Upper lobe of left lung (tissue), 6 donors: ENCODE data around the gene P2RY11. TPM values are rescaled to one million over a fixed set of nuclear protein-coding genes. Genes with fewer than 3 reads are reported as not detected.

ENCODE experiments used
- ATAC-seq, 2 donors: fragments of 200-7000 bp; cut with Tn5 transposase; one replicate each; pipeline ENCODE4 v1.9.1; 2022; ENCODE audit warnings: mild to moderate bottlenecking in 2 of 2, moderate library complexity in 2 of 2; ENCODE audit not compliant: low FRiP score in 2 of 2
- DNase-seq, 2 donors: peaks; one replicate each; pipeline ENCODE4 v3.0.0-alpha.2; 2019 to 2020
- H3K27ac ChIP-seq, 4 donors: fragments of 200-600 bp; sonication (generic); one replicate each; pipeline ENCODE4 v1.5.1; 2016 to 2019
- H3K27me3 ChIP-seq, 4 donors: fragments of 200-600 bp; sonication (generic); one replicate each; pipeline ENCODE4 v1.5.1; 2017 to 2019
- H3K36me3 ChIP-seq, 4 donors: fragments of 200-600 bp; sonication (generic); one replicate each; pipeline ENCODE4 v1.5.1; 2016 to 2019
- H3K4me1 ChIP-seq, 4 donors: fragments of 200-600 bp; sonication (generic); one replicate each; pipeline ENCODE4 v1.5.1; 2018 to 2019
- H3K4me3 ChIP-seq, 4 donors: fragments of 200-600 bp; sonication (generic); one replicate each; pipeline ENCODE4 v1.5.1; 2017 to 2019; ENCODE audit warnings: mild to moderate bottlenecking in 2 of 4, moderate library complexity in 1 of 4
- H3K9me3 ChIP-seq, 4 donors: fragments of 200-600 bp; sonication (generic); one replicate each; pipeline ENCODE4 v1.5.1; 2018 to 2019
- CTCF ChIP-seq, 6 experiments: fragments of 450-650 bp in 4 of 6; fragments of 200-600 bp in 2 of 6; sonication (generic) in 2 of 6; IDR thresholded peaks; one replicate each; pipeline ENCODE4 v1.5.1; 2016 to 2019; ENCODE audit warnings: antibody characterized with exemption in 6 of 6
- EP300 ChIP-seq, 4 donors: sonication (generic); formaldehyde crosslinking; IDR thresholded peaks; one replicate each; pipeline ENCODE4 v1.5.1; 2017; ENCODE audit warnings: antibody characterized with exemption in 4 of 4, control low read depth in 2 of 4
- POLR2A ChIP-seq, 4 donors: fragments of 450-650 bp; IDR thresholded peaks; one replicate each; pipeline ENCODE4 v1.5.1; 2016 to 2017; ENCODE audit warnings: antibody characterized with exemption in 4 of 4, mild to moderate bottlenecking in 2 of 4
- POLR2AphosphoS5 ChIP-seq, 2 donors: sonication (generic); formaldehyde crosslinking; IDR thresholded peaks; one replicate each; pipeline ENCODE4 v1.5.1; 2017; ENCODE audit warnings: antibody characterized with exemption in 2 of 2
- WGBS, 2 donors: methylation state at CpG; one replicate each; pipeline ENCODE4 v1.1.5; 2017 to 2018; 5-methylcytosine and 5-hydroxymethylcytosine counted together
- total RNA-seq, 6 donors: library from RNA; depleted of rRNA in 4 of 6; stranded (reverse); fragments of >200 nt in 4 of 6; gene quantifications; one replicate each; pipeline versions ENCODE4 v1.1.0 to v1.2.1, GENCODE V29; 2016 to 2021
- donor health status: DM: no; HTN: no; CAD: no; lungs with moderate emphysema.
- donor health status: DM: no; HTN: yes; CAD: no; lungs with severe emphysema.

The P2RY11 gene
- total RNA-seq, 6 donors from 2014 or later, result 5.4 to 36.7 (median 15.3) TPM

- 44 to 51% methylated on average over 10 to 12 of the region's 12 CpGs for whole genome bisulfite sequencing, 2 donors
- no peak for TF ChIP-seq POLR2AphosphoS5 (IDR thresholded peaks at IDR 0.05)
- TF ChIP-seq POLR2A (IDR thresholded peaks at IDR 0.05), result no peak
- TF ChIP-seq EP300 (IDR thresholded peaks at IDR 0.05), result no peak
- TF ChIP-seq CTCF (IDR thresholded peaks at IDR 0.05), result no peak
- ATAC-seq (no peak), DNase-seq (no peak)
- H3K9me3 ChIP-seq, result no peaks in the 10 kb centered on the region
- peaks cover 13 to 33% (median 23%) of the 10 kb centered on the region in 4 donors for H3K4me1 ChIP-seq
- H3K27me3 ChIP-seq, result no peaks in the 10 kb centered on the region
- peak overlapping the region; percentile 71 to 90 (median 82) for H3K27ac ChIP-seq
- peaks cover 26 to 47% (median 39%) of the 10 kb centered on the region in 4 donors for H3K36me3 ChIP-seq
- H3K4me3 ChIP-seq, result peak overlapping the region; percentile 58 to 98 (median 94)
Measured at GRCh38 chr19:10118960-10119359, 7.5 kb downstream of the P2RY11 start.

DNA sequence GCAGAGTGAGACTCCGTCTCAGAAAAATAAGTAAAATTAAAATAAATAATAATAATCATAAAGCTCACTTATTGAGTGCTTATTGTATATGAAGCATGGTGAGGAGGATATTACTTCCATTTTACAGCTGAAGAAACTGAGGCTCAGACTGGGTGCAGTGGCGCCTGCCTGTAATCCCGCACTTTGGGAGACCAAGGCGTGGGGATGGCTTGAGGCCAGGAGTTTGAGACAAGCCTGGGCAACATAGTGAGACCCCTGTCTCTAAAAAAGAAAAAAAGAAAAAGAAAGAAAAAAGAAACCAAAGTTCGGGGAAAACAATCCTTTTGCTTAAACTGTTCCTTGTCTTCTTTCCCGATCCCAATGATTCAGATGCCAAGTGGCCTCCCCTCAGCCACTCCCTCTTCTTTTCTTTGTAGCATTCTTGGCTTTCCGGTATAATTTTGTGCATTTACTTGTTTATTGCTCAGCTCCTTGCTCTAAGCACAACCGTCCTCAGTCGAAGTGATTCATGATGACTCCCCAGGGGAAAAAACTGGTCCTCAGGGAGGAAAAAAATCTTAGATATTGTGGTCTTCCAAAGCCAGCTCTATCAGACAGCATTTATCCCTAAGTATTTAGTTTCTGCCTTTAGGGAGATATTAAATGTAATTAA, 9.2 kb downstream of the P2RY11 start:
- TF ChIP-seq POLR2AphosphoS5 (IDR thresholded peaks at IDR 0.05) (no peak), EP300 (IDR thresholded peaks at IDR 0.05) (no peak), CTCF (IDR thresholded peaks at IDR 0.05) (no peak), POLR2A (IDR thresholded peaks at IDR 0.05) (no peak)
- no peaks in the 10 kb centered on the region for H3K9me3 ChIP-seq
- H3K27me3 ChIP-seq, result no peaks in the 10 kb centered on the region
- peak in 1 of 2 donors; percentile 52 for ATAC-seq
- DNase-seq, result no peak
- H3K36me3 ChIP-seq, result peaks cover 18 to 30% (median 22%) of the 10 kb centered on the region in 4 donors
- peak overlapping the region in 2 of 4 donors; percentile 2 to 66 for H3K27ac ChIP-seq
- H3K4me1 ChIP-seq, result peaks cover 13 to 33% (median 23%) of the 10 kb centered on the region in 4 donors
- no peak overlapping the region for H3K4me3 ChIP-seq
- 73 to 88% methylated on average over 9 of the region's 9 CpGs for WGBS, 2 donors

DNA sequence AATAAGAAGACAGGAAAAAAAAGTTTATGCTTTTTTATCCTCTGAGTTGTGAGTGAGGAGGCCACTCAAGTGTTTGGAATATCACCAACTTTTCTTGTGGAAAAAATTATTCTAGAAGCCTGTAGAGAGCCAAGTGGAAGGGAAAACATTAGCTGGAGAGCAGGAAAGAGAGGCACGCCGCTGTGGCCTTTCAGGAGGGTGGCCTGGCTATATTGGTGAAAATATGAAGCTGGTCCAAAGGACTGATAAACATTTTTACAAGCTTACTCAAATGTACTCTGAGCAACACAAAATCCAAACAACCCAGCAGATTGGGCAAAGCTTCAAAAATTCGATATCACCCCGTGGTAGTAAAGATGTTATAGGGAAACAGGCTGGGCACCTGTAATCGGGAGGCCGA, 10.6 kb downstream of the P2RY11 start:
- Histone ChIP-seq H3K36me3 (peaks cover 5 to 16% (median 8%) of the 10 kb centered on the region in 4 donors), H3K4me1 (peaks cover 13 to 28% (median 21%) of the 10 kb centered on the region in 4 donors), H3K27me3 (no peaks in the 10 kb centered on the region), H3K27ac (peak overlapping the region; percentile 17 to 66 (median 46)), H3K4me3 (no peak overlapping the region), H3K9me3 (no peaks in the 10 kb centered on the region)
- no peak for TF ChIP-seq CTCF (IDR thresholded peaks at IDR 0.05)
- DNase-seq, result no peak
- no peak for ATAC-seq
- 50 to 59% methylated on average over 6 of the region's 6 CpGs for WGBS, 2 donors

GRCh38 chr19:10124429-10124828, 12.9 kb downstream of the P2RY11 start:
- Histone ChIP-seq H3K36me3 (peaks cover 0 to 13% (median 4%) of the 10 kb centered on the region in 4 donors), H3K9me3 (no peaks in the 10 kb centered on the region), H3K4me3 (no peak overlapping the region), H3K4me1 (peaks cover 3 to 18% (median 6%) of the 10 kb centered on the region in 4 donors), H3K27me3 (no peaks in the 10 kb centered on the region), H3K27ac (no peak overlapping the region)
- no peak for TF ChIP-seq POLR2A (IDR thresholded peaks at IDR 0.05)
- no peak for TF ChIP-seq CTCF (IDR thresholded peaks at IDR 0.05)
- no peak for TF ChIP-seq EP300 (IDR thresholded peaks at IDR 0.05)
- no peak for TF ChIP-seq POLR2AphosphoS5 (IDR thresholded peaks at IDR 0.05)
- ATAC-seq (no peak), DNase-seq (no peak)
- 94 to 99% methylated on average over 7 of the region's 7 CpGs for WGBS, 2 donors

DNA sequence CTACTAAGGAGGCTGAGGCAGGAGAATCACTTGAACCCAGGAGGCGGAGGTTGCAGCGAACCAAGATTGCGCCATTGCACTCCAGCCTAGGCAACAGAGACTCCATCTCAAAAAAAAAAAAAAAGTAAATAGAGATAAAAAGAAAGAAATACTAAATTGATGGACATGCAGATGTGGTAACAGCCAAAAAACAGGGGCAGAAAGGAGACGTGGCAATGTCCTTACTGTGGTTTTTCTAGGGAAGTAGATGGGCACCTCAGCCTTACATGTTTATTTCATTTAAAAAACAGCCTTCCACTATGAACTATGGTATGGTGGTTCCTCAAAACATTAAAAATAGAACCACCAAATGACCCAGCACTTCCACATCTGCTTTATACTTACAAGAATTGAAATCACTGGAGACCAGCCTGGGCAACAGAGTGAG, 14.7 kb downstream of the P2RY11 start:
- TF ChIP-seq POLR2AphosphoS5 (IDR thresholded peaks at IDR 0.05) (no peak), EP300 (IDR thresholded peaks at IDR 0.05) (no peak), CTCF (IDR thresholded peaks at IDR 0.05) (no peak), POLR2A (IDR thresholded peaks at IDR 0.05) (no peak)
- WGBS, 2 donors, result 74 to 82% methylated on average over 4 of the region's 4 CpGs
- peak in 1 of 2 donors; percentile 72 for ATAC-seq
- Histone ChIP-seq H3K36me3 (peaks cover 0 to 28% (median 14%) of the 10 kb centered on the region in 4 donors), H3K4me1 (peaks cover 0 to 10% (median 0%) of the 10 kb centered on the region in 4 donors), H3K9me3 (no peaks in the 10 kb centered on the region), H3K4me3 (no peak overlapping the region), H3K27ac (peak overlapping the region; percentile 27 to 69 (median 60)), H3K27me3 (no peaks in the 10 kb centered on the region)
- no peak for DNase-seq
